Kidney epithelial cell (primary cell): Measurements from ENCODE around the gene AFF2. TPM values are rescaled to one million over a fixed set of nuclear protein-coding genes. Genes with fewer than 3 reads are reported as not detected.

Experiments used
- DNase-seq: peaks from one replicate; pipeline ENCODE4 v3.0.0-alpha.2; 2010; ENCODE audit warnings: low read depth
- H3K27me3 ChIP-seq: 2 replicates; pipeline ENCODE4 v1.6.0; 2011; ENCODE audit warnings: low read length; ENCODE audit not compliant: control insufficient read depth, insufficient read depth
- H3K36me3 ChIP-seq: 2 replicates; pipeline ENCODE4 v1.5.1; 2011; ENCODE audit warnings: low read length; ENCODE audit not compliant: control insufficient read depth, insufficient read depth
- H3K4me3 ChIP-seq: 2 replicates; pipeline ENCODE4 v1.5.1; 2011; ENCODE audit warnings: low read depth, mild to moderate bottlenecking, control low read depth, low read length
- CTCF ChIP-seq: IDR thresholded peaks from 2 replicates; pipeline ENCODE4 v1.5.1; 2011; ENCODE audit warnings: mild to moderate bottlenecking, moderate library complexity, low read length, control low read depth, inconsistent platforms; ENCODE audit not compliant: insufficient read depth, poor library complexity, severe bottlenecking
- total RNA-seq: library from RNA; depleted of rRNA; stranded (reverse); fragments of >200 nt; gene quantifications from 2 replicates; pipeline ENCODE4 v1.2.3, GENCODE V29; 2015

AFF2 gene
- total RNA-seq, 1 donor from 2014 or later, result 1.3 TPM

DNA sequence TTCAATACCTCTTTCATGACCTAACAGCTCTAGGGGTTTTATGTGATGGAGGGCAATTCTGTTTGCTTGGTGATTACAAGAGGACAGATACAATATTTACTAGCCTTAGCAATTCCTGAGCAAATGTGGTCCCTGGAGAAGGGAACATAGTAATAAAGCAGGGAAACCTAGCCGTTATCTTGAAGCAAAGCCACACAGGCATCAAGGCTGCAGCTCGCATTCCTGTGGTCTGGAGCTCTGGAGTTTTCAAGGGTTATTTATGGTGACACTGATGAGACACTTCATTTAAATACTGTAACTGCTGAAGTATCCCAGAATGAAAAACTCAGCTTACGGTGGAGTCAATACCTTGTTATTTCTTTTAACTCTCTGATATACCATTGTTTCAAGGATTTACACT is 66.8 kb downstream of the AFF2 start:
- no peaks in the 10 kb centered on the region for H3K27me3 ChIP-seq
- TF ChIP-seq CTCF, result no peak
- H3K36me3 ChIP-seq, result no peaks in the 10 kb centered on the region
- H3K4me3 ChIP-seq, result no peak overlapping the region
- peak; percentile 21 for DNase-seq

DNA sequence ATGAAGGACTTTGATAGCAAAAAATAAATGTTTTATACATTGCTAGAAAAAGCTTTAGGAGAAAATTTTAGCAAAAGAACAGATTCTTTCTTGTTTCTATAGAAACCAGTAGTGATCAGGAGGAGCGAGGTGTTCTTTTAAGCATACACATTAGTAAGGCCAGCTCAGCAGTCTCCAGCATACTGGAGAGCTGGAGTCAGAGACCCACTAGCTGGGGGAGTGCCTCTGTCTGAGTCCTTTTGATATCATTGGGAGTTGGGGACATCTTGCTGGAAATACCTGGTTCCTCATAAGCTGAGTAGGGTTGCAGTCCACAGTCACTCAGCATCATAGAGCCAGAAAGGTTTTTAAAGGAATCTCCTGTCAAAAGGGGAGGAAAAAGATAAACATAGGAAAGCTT is 67.4 kb downstream of the AFF2 start:
- no peak overlapping the region for H3K4me3 ChIP-seq
- no peaks in the 10 kb centered on the region for H3K36me3 ChIP-seq
- no peaks in the 10 kb centered on the region for H3K27me3 ChIP-seq
- no peak for TF ChIP-seq CTCF
- no peak for DNase-seq

- H3K4me3 ChIP-seq, result no peak overlapping the region
- TF ChIP-seq CTCF, result no peak
- no peak for DNase-seq
- H3K36me3 ChIP-seq, result no peaks in the 10 kb centered on the region
- H3K27me3 ChIP-seq, result no peaks in the 10 kb centered on the region
Observed at GRCh38 chrX:148568763-148569162, 68.3 kb downstream of the AFF2 start.

DNA sequence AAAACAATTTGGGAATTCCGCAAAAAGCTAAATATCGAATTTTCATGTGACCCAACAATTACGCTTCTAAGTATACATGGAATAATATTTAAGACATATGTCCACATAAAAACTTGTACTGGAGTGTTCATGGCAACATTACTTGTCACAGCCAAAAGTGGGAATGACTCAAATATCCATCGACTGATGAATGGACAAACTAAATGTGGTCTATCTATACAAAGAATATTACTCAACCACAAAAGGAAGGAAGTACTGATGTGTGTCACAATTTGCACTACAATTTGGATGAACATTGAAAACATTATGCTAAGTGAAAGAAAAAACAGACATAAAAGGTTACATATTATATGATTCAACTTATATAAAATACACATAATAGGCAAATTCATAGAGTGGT is 71.9 kb downstream of the AFF2 start:
- TF ChIP-seq CTCF, result no peak
- Histone ChIP-seq H3K4me3 (no peak overlapping the region), H3K36me3 (no peaks in the 10 kb centered on the region), H3K27me3 (no peaks in the 10 kb centered on the region)
- DNase-seq, result no peak

DNA sequence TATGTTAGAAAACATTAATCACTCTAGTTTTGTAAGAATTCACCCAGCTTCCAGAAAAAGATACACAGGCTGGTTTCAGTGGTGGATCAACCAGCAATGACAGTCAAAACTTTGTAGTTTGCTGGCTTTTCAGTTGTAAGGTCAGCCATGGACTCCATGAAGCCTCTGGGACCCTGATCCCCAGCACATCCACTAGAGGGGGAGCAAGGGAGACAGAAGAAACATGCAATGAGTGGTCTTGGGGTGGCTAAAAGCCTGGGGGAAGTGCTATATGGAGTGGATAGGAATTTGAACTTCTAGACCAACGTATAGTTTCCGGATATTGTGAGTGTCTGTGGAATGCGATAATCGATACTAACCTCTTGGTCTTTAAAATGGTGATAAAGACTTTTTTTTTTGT is 72.7 kb downstream of the AFF2 start:
- no peak overlapping the region for H3K4me3 ChIP-seq
- TF ChIP-seq CTCF, result no peak
- DNase-seq, result no peak
- H3K36me3 ChIP-seq, result no peaks in the 10 kb centered on the region
- no peaks in the 10 kb centered on the region for H3K27me3 ChIP-seq

DNA sequence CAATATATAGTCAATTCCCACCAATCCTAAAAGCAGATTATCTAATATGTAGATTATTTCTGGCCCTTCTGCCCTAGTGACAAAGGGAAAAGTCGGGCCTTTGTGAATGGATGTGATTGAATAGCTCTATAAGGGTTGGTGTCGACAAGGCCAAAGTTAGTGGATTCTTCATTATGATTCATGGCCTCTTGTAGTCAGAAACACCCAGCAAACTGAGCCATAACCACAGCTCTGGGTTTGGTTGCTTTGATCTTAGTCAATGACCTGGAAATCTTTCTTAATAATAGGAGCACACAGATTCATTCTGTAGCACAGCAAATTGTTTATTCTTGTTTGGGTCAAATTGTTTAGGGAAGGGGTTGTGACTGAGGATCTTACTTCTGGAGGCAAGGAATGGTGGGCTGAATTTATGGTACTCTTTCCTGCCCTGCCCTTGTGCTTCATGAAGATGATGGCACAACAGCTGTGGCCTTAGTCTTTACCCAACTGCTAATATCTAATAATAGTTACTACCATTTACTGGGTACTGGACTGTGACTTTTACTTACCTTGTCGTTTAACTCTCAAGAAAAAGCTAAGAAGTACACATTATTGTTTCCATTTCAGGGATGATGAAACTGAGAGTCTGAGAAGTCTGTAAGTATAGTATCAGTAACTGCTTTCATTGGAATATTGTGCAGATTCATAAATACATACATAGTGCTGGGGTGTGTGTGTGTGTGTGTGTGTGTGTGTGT is 74.0 kb downstream of the AFF2 start:
- no peak for DNase-seq
- TF ChIP-seq CTCF, result no peak
- H3K4me3 ChIP-seq, result no peak overlapping the region
- no peaks in the 10 kb centered on the region for H3K27me3 ChIP-seq
- no peaks in the 10 kb centered on the region for H3K36me3 ChIP-seq
